Measurements from ENCODE around the gene RASSF5. TPM values are rescaled to one million over a fixed set of nuclear protein-coding genes. Genes with fewer than 3 reads are reported as not detected.

RASSF5 gene
- total and polyA plus RNA-seq, 10 of the 15 experiments (the other 5 are each of a cell fraction or from before 2014, with no cell fraction given): 14.0 to 89.6 (median 68.9) TPM

GRCh38 chr1:206612129-206612876 is 105.0 kb downstream of the RASSF5 start, which contains the start of gene EIF2D (continued):
- peak; percentile 57 to 78 for TF ChIP-seq BHLHE40 (IDR thresholded peaks at IDR 0.05; ENCODE audit: borderline replicate concordance in 1 of 2, low read depth in 2 of 2, low read length in 1 of 2)
- no peak for TF ChIP-seq RFX5 (IDR thresholded peaks at IDR 0.05; ENCODE audit: low read depth, low read length)
- TF ChIP-seq EED (IDR thresholded peaks at IDR 0.05; ENCODE audit: low read depth): peak; percentile 49; the same call in 1 of the 2 replicates
- no peak for TF ChIP-seq EZH2 (IDR thresholded peaks at IDR 0.05; ENCODE audit: borderline replicate concordance, control insufficient read depth, low read depth, low read length)
- peak; percentile 87 for TF ChIP-seq SIN3A (IDR thresholded peaks at IDR 0.05; ENCODE audit: low read depth, low read length)
- TF ChIP-seq TARDBP (IDR thresholded peaks at IDR 0.05; ENCODE audit: borderline replicate concordance): peak; percentile 87
- TF ChIP-seq YBX1 (IDR thresholded peaks at IDR 0.05): no peak
- TF ChIP-seq CHD1 (IDR thresholded peaks at IDR 0.05; ENCODE audit: low read depth, low read length): no peak
- TF ChIP-seq IRF4 (IDR thresholded peaks at IDR 0.05; ENCODE audit: low read depth, low read length): peak; percentile 56
- TF ChIP-seq ZNF24 (IDR thresholded peaks at IDR 0.05): peak; percentile 84
- peak; percentile 76 for TF ChIP-seq ZNF217 (IDR thresholded peaks at IDR 0.05)
- TF ChIP-seq MAX (IDR thresholded peaks at IDR 0.05; ENCODE audit: low read depth, low read length): peak; percentile 87
- peak; percentile 64; the same call in 1 of the 2 replicates for TF ChIP-seq FOXM1 (IDR thresholded peaks at IDR 0.05; ENCODE audit: low read depth, low read length)
- TF ChIP-seq HCFC1 (IDR thresholded peaks at IDR 0.05; ENCODE audit: low read length): peak; percentile 91
- no peak for TF ChIP-seq USF2 (IDR thresholded peaks at IDR 0.05; ENCODE audit: borderline replicate concordance, low read depth, low read length)
- TF ChIP-seq KDM1A (IDR thresholded peaks at IDR 0.05; ENCODE audit: borderline replicate concordance): no peak
- TF ChIP-seq PKNOX1 (IDR thresholded peaks at IDR 0.05): peak; percentile 19; the same call in 1 of the 2 replicates
- TF ChIP-seq ZBTB40 (IDR thresholded peaks at IDR 0.05; ENCODE audit: borderline replicate concordance): peak; percentile 90
- no peak; the same call in 1 of the 2 replicates for TF ChIP-seq ATF7 (IDR thresholded peaks at IDR 0.05; ENCODE audit: low read depth)
- no peak for TF ChIP-seq E2F8 (IDR thresholded peaks at IDR 0.05; ENCODE audit: low read depth, partially characterized antibody)
- TF ChIP-seq HDAC6 (IDR thresholded peaks at IDR 0.05; ENCODE audit: unreplicated experiment): peak; percentile 50
